ENCODE measurements around the gene KCNF1. TPM values are rescaled to one million over a fixed set of nuclear protein-coding genes. Genes with fewer than 3 reads are reported as not detected.

The KCNF1 gene
- total RNA-seq, 1 experiment from 2014 or later, result 0.29 TPM

GRCh38 chr2:10923008-10923375 is 11.3 kb downstream of the KCNF1 start:
- Mint-ChIP-seq H3K4me1 (ENCODE audit: low read depth, unreplicated experiment) (no peaks in the 10 kb centered on the region), H3K9me3 (ENCODE audit: unreplicated experiment) (no peaks in the 10 kb centered on the region), H3K27me3 (ENCODE audit: insufficient read depth, unreplicated experiment) (peaks cover 2% of the 10 kb centered on the region), H3K27ac (ENCODE audit: unreplicated experiment) (no peak overlapping the region), H3K36me3 (ENCODE audit: insufficient read depth, unreplicated experiment) (no peaks in the 10 kb centered on the region), H3K4me3 (ENCODE audit: unreplicated experiment) (no peak overlapping the region)
- H3K4me1 ChIP-seq, result no peaks in the 10 kb centered on the region
- no TSS peak for BruUV-seq (replicated peaks)
- H3K27me3 ChIP-seq (replicated peaks; ENCODE audit: control insufficient read depth, insufficient read depth, low read length), result no peaks in the 10 kb centered on the region
- CTCF ChIA-PET, result no interaction called here
- intact Hi-C loops (cut with micrococcal nuclease; ENCODE audit: unreplicated experiment), result no loop called here
- H3K9me3 ChIP-seq, result no peaks in the 10 kb centered on the region
- H3K4me3 ChIP-seq (ENCODE audit: low read depth, low read length), result no peak overlapping the region
- DNase-seq, result peak in 1 of 2 experiments; percentile 7
- POLR2A ChIA-PET, result no interaction called here
- no peaks in the 10 kb centered on the region for H3K36me3 ChIP-seq (ENCODE audit: control insufficient read depth, insufficient read depth, low read length)
- TF ChIP-seq CTCF (IDR thresholded peaks at IDR 0.05; ENCODE audit: insufficient read depth in 1 of 2, low read depth in 1 of 2, low read length in 1 of 2, severe bottlenecking in 1 of 2, unreplicated experiment in 1 of 2), result no peak

GRCh38 chr2:10923965-10924364 is 12.2 kb downstream of the KCNF1 start:
- Histone ChIP-seq H3K36me3 (ENCODE audit: control insufficient read depth, insufficient read depth, low read length) (no peaks in the 10 kb centered on the region), H3K9me3 (no peaks in the 10 kb centered on the region), H3K4me1 (no peaks in the 10 kb centered on the region), H3K4me3 (ENCODE audit: low read depth, low read length) (no peak overlapping the region), H3K27me3 (replicated peaks; ENCODE audit: control insufficient read depth, insufficient read depth, low read length) (no peaks in the 10 kb centered on the region)
- no peak for TF ChIP-seq CTCF (IDR thresholded peaks at IDR 0.05; ENCODE audit: insufficient read depth in 1 of 2, low read depth in 1 of 2, low read length in 1 of 2, severe bottlenecking in 1 of 2, unreplicated experiment in 1 of 2)
- Mint-ChIP-seq H3K4me1 (ENCODE audit: low read depth, unreplicated experiment) (no peaks in the 10 kb centered on the region), H3K4me3 (ENCODE audit: unreplicated experiment) (no peak overlapping the region), H3K27ac (ENCODE audit: unreplicated experiment) (no peak overlapping the region), H3K36me3 (ENCODE audit: insufficient read depth, unreplicated experiment) (no peaks in the 10 kb centered on the region), H3K27me3 (ENCODE audit: insufficient read depth, unreplicated experiment) (peaks cover 2% of the 10 kb centered on the region), H3K9me3 (ENCODE audit: unreplicated experiment) (no peaks in the 10 kb centered on the region)
- intact Hi-C loops (cut with micrococcal nuclease; ENCODE audit: unreplicated experiment), result no loop called here
- ChIA-PET CTCF (no interaction called here), POLR2A (no interaction called here)
- BruUV-seq (replicated peaks), result no TSS peak
- no peak for DNase-seq

GRCh38 chr2:10924441-10924840 is 12.7 kb downstream of the KCNF1 start:
- no TSS peak for BruUV-seq (replicated peaks)
- H3K36me3 ChIP-seq (ENCODE audit: control insufficient read depth, insufficient read depth, low read length), result no peaks in the 10 kb centered on the region
- Mint-ChIP-seq H3K27ac (ENCODE audit: unreplicated experiment) (no peak overlapping the region), H3K4me1 (ENCODE audit: low read depth, unreplicated experiment) (no peaks in the 10 kb centered on the region), H3K27me3 (ENCODE audit: insufficient read depth, unreplicated experiment) (peaks cover 2% of the 10 kb centered on the region), H3K4me3 (ENCODE audit: unreplicated experiment) (no peak overlapping the region), H3K36me3 (ENCODE audit: insufficient read depth, unreplicated experiment) (no peaks in the 10 kb centered on the region), H3K9me3 (ENCODE audit: unreplicated experiment) (no peaks in the 10 kb centered on the region)
- H3K4me1 ChIP-seq, result no peaks in the 10 kb centered on the region
- DNase-seq, result no peak
- no peaks in the 10 kb centered on the region for H3K27me3 ChIP-seq (replicated peaks; ENCODE audit: control insufficient read depth, insufficient read depth, low read length)
- intact Hi-C loops (cut with micrococcal nuclease; ENCODE audit: unreplicated experiment), result no loop called here
- CTCF ChIA-PET, result no interaction called here
- TF ChIP-seq CTCF (IDR thresholded peaks at IDR 0.05; ENCODE audit: insufficient read depth in 1 of 2, low read depth in 1 of 2, low read length in 1 of 2, severe bottlenecking in 1 of 2, unreplicated experiment in 1 of 2), result no peak
- H3K9me3 ChIP-seq, result no peaks in the 10 kb centered on the region
- no peak overlapping the region for H3K4me3 ChIP-seq (ENCODE audit: low read depth, low read length)
- POLR2A ChIA-PET, result no interaction called here
